ENCODE measurements around the gene EVX1. TPM values are rescaled to one million over a fixed set of nuclear protein-coding genes. Genes with fewer than 3 reads are reported as not detected.

Gene EVX1
- total RNA-seq, 1 experiment from 2014 or later: not detected

DNA sequence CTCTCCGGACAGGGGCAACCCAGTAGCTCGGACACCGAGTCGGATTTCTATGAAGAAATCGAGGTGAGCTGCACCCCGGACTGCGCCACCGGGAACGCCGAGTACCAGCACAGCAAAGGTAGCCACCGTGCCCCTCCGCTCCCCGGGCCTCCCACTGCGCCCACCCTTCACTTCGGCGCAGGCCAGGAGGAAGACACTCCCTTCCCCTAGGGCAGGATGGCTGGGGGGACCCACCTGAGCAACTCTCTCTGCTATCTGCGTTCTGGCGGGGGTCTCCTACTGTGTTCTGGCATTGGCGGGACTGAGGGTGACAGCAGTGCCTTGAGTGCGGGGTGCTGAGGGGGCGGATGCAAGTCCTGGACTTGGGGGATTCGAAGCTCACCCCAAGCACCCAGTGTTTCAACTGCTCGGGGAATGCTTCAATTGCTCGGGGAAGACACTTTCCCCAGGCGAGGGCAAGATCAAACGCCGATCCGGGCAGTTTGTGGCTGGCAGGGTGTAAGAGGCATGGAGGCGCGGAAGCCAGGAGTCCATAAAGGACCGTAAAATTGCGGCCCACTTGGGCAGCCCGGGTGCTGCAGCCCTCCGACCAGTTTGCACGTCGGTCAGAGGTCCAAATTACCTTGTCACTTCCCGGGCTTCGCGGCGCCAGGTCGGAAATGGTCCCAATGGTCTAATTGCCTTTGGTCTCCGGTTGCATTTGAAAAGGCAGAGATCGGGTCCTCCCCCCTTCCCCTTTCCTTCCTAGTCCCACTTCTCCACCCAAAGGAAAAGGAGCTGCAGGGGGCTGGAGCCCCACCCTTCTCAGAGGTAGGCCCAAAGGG lies 950 bp downstream of the EVX1 start:
- in situ Hi-C loops (cut with HindIII; ENCODE audit: low pct_unique_long_range_greater_than_20kb, low sequenced_read_pairs): no loop called here
- DNase-seq (ENCODE audit: low read depth, low spot score): no peak

DNA sequence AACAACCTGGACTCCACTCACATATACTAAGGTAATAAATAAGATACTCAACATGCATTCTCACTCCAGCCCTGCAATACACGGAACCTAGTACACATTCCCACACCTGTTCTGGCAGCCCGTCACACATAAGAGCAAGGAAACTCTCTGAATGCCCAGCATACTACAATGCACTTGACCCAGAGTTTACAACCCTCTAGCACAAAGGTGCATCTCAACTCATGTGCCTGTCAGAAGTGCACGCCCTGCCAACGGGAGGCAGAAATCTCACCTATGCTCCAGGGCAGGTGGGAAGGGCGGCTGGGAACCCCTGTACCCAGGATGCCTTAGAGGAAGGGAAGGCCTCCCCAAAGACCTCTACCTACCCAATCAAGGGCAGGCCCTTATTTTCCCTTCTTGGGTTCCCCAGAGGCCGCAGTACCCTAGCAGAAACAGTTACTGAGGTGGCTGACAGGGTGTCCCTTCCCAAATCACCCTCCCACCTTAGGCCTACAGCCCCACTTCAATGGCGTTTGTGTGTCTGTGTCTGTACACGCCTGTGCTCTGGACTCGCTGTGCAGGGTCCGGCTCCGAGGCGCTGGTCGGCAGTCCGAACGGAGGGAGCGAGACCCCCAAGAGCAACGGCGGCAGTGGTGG lies 2.0 kb downstream of the EVX1 start:
- DNase-seq (ENCODE audit: low read depth, low spot score): no peak
- in situ Hi-C loops (cut with HindIII; ENCODE audit: low pct_unique_long_range_greater_than_20kb, low sequenced_read_pairs): no loop called here

DNA sequence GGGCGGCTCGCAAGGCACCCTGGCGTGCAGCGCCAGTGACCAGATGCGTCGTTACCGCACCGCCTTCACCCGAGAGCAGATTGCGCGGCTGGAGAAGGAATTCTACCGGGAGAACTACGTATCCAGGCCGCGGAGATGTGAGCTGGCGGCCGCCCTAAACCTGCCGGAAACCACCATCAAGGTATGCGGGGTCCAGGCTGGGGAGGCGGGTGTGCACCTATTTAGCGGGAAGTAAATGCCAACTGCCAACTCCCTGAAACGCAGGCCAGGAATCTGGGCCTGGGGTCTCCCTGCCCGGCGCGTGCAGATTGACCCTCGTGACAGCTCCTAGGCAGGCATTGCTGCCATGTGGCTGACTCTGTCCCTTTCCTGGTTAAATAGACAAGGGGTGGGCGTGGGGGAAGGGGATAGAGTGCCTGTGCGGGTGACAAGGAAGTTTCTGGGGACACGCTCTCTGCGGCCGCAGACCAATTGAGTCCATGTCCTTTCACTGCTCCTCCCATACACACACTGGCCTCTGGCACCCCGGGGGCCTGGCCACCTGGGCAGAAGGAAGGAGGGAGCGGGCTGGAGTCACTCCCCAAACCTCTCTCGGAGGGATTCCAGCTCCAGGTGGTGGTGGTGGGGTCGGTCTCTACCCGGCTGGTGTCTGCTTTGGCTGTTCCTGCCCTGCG lies 2.7 kb downstream of the EVX1 start:
- no peak for DNase-seq (ENCODE audit: low read depth, low spot score)
- in situ Hi-C loops (cut with HindIII; ENCODE audit: low pct_unique_long_range_greater_than_20kb, low sequenced_read_pairs): no loop called here

DNA sequence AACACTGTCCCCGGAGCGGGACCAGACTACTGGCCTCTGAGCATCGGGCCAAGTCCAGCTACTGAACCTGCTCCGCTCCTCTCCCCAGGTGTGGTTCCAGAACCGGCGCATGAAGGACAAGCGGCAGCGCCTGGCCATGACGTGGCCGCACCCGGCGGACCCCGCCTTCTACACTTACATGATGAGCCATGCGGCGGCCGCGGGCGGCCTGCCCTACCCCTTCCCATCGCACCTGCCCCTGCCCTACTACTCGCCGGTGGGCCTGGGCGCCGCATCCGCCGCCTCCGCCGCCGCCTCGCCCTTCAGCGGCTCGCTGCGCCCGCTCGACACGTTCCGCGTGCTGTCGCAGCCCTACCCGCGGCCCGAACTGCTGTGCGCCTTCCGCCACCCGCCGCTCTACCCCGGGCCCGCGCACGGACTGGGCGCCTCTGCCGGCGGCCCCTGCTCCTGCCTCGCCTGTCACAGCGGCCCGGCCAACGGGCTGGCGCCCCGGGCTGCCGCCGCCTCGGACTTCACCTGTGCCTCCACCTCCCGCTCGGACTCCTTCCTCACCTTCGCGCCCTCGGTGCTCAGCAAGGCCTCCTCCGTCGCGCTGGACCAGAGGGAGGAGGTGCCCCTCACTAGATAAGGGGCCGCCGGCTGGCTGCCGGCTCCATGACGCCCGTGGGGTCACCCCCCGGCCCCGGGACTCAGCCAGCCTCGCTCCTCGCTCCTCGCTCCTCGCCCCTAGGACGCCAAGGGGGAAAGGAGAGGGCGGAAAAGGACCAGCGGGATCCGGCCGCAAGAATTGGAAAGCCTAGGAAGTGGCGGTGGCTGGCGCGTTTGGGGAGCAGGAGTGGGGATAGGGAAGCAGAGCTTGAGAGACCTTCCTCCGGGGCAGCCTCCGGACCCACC lies 3.4 kb downstream of the EVX1 start:
- no peak for DNase-seq (ENCODE audit: low read depth, low spot score)
- in situ Hi-C loops (cut with HindIII; ENCODE audit: low pct_unique_long_range_greater_than_20kb, low sequenced_read_pairs): no loop called here

DNA sequence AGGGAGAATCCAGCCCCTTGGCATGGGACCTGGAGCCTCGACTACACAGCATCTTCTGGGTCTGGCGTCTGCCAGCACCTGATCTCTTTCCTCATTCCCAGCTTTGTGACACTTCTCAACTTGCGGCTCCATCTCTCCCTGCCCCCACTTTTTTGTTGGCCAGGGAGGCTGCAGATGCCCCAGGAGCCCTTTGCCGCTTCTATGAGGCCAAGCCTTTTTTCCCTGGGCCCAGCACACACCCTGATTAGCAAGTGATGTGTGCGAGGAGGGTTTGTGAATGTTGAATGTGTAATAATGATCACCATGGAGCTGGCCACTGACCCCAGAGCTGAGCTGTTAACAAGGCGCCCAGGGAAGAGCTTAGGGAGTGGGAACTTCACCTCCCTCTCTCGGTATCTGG lies 4.4 kb downstream of the EVX1 start:
- in situ Hi-C loops (cut with HindIII; ENCODE audit: low pct_unique_long_range_greater_than_20kb, low sequenced_read_pairs): no loop called here
- no peak for DNase-seq (ENCODE audit: low read depth, low spot score)

DNA sequence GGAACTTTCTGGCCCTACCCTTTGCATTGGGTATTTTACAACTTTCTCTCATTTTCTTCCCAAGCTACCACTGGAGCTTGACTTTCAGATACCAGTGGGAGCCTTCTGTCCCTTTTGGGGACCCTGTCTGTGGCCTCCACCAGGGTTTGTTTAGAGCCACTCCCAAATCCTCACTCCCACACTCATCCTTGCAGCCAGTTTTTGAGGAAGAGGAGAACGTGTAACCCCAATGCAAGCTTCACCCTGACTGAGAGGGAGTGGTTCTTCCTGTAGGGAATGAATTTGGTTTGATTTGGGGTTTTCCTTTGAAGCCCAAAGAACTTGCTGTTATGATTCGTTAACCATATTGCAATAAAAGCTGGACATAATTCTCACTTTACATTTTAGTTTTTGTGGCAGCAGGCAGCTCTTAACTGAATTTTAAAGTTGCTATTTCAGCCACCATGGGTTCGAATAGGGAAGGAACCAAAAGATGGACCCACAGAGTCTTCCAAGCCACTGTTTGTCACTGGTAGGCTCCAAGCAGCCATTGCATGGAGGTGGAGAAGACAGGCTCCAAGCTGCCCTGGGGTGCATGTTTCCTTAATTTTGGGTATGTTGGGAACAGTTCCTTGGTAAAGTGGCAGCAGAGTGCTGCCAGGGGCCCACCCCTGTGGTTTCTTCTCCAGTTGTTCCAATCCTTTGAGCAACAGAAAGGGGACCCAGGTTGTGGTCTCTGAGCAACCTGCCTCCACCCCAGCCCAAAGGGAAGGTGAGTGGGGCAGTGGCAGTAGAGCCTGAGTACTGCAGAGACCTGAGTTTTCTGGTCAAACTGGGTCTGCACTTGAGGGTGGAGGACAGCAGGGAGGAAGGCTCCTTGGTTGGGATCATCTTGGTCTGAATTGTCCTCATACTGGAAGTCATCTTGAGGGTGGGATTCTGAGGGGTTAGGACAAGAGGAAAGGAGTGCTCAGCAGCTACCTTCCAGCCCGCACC lies 5.1 kb downstream of the EVX1 start:
- in situ Hi-C loops (cut with HindIII; ENCODE audit: low pct_unique_long_range_greater_than_20kb, low sequenced_read_pairs): no loop called here
- DNase-seq (ENCODE audit: low read depth, low spot score): no peak

DNA sequence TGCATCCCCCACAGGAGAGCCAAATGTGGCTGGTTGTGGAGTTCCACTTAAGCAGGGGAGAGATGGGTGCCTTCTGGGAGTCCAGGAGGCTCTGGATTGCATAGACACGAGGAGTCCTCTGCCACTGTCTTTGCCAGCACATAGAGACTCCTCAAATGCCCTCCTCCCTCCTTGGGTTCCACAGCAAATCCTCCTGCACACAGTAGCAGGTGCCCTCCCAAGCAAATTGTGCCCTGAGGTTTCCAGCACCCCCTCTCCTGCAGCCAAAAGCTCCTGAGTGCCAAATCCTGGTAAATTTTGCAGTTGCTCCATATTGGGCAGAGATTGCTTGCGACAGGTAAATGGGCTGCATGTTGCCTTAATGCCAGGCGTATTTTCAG lies 5.8 kb downstream of the EVX1 start:
- no peak for DNase-seq (ENCODE audit: low read depth, low spot score)
- in situ Hi-C loops (cut with HindIII; ENCODE audit: low pct_unique_long_range_greater_than_20kb, low sequenced_read_pairs): no loop called here

DNA sequence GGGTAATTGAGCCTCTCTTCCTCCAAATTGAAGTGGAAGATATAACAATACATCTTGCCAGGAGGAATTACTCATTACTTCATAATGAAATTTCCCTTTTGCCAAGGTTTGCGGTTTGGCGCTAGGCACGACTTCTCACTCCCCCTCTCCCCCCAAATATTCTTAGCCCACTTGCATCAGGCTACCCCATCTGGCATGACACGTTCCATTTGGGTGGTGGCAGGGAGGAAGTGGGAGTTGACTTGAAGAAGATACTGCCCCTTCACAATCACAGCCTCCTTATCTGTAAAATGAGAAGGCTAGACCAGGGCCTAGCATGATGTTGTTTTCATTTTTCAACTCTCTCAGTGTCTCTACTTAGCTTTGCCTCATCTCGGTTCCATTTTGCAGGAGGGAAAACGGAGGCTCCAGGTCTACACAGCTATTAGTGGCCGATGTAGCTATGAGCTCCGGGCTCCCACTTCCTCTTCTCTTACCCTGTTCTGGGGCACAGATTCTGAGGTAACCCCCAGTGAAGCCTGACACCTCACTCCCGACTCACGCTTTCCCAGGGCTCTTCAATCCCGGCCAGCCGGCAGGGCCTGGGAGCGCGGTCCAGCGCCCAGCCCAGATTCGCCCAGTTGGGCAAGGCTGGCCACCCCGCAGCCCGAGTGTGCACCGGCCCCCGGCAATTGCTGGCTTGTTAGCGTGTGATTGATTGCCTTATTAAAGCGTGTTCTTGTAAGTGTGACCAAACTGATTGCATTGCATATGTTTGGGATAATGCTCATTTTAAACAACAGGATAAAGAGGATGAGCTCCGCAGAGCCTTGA lies 6.5 kb downstream of the EVX1 start:
- no peak for DNase-seq (ENCODE audit: low read depth, low spot score)
- in situ Hi-C loops (cut with HindIII; ENCODE audit: low pct_unique_long_range_greater_than_20kb, low sequenced_read_pairs): no loop called here

DNA sequence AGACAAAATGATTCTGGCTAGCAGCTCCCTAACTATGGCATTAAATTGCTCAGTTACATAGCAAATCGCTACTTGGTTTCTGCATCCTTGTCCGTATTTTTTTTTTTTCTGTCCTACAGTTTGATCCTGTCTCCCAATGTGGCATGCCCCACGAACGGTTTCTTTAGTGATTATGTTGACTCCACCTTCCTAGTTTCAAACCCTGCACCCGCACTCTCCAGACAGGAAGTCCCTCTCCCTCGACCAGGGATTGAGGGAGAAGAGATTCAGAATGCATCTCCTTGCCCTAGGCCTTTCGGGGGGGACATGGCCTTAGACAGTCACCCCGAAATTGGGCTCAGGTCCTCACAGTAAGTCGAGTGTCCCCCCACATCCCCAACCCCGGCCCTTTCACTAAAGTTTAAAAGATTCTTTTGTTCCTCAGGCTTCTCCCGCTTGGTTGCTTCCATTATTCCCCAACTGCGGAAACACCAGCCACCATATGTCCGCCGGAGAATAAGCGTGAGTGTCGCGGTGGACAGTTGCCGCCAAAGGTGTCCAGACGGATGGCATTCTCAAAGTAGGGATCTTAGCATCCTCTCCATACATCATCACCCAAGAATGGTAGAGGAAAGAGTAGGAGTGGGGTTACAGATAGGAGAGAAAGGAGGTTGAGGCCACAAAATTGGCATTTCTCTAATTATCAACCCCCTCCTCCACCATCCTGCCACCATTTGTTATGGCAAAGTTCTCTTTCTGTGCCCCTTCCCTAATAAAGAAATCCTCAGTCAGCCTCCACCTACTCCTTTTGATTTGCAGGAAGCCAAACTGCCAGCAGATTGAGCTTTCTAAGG lies 7.3 kb downstream of the EVX1 start:
- DNase-seq (ENCODE audit: low read depth, low spot score): no peak
- in situ Hi-C loops (cut with HindIII; ENCODE audit: low pct_unique_long_range_greater_than_20kb, low sequenced_read_pairs): no loop called here

DNA sequence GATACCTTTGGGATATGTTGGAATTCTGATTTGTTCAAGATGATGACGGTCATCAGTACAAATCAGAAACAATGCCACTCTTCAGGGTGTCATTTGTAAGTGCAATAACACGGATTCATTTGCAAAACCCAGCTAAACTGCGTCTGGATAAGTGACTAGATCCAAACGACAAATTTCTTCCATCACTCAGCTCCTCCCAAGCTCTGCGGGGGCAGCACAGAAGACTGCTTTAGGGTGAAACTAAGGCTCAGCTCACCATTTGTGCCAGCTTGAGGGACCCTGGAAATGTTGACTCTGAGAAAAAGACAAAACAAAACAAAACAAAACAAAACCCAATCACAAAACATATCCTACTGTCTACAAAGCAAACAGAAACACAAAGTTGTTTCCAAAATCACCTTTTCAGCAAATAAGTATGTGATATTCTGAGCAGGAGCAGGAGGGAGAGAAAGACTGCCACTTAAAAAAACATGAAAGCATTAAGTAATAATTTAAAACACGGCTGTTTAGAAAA lies 8.0 kb downstream of the EVX1 start:
- DNase-seq (ENCODE audit: low read depth, low spot score): no peak
- in situ Hi-C loops (cut with HindIII; ENCODE audit: low pct_unique_long_range_greater_than_20kb, low sequenced_read_pairs): no loop called here

DNA sequence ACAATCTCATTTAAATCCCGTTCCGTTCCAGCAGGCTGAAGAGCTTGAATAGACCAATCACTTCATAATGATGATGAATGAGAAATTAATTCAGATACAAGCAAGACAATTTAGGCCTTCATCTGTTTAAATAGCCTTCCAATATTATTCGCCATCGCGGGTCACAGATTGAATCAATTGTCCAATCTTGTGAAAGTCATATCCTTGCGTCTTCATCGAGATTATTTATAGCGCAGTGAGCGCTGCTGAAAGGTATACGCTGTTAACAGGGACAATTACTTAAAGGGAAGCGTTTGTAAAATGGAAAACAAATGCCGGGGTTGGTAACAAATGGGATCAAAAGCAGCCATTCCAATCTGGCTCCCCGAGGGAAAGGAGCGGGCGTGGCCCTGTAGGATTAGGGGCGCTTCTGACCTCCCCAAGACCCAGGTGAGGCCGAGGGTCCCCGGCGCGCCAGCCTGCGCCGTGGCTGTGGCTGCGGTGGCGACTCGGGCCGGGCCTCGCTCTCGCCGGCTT lies 8.6 kb downstream of the EVX1 start:
- no peak for DNase-seq (ENCODE audit: low read depth, low spot score)
- in situ Hi-C loops (cut with HindIII; ENCODE audit: low pct_unique_long_range_greater_than_20kb, low sequenced_read_pairs): no loop called here

DNA sequence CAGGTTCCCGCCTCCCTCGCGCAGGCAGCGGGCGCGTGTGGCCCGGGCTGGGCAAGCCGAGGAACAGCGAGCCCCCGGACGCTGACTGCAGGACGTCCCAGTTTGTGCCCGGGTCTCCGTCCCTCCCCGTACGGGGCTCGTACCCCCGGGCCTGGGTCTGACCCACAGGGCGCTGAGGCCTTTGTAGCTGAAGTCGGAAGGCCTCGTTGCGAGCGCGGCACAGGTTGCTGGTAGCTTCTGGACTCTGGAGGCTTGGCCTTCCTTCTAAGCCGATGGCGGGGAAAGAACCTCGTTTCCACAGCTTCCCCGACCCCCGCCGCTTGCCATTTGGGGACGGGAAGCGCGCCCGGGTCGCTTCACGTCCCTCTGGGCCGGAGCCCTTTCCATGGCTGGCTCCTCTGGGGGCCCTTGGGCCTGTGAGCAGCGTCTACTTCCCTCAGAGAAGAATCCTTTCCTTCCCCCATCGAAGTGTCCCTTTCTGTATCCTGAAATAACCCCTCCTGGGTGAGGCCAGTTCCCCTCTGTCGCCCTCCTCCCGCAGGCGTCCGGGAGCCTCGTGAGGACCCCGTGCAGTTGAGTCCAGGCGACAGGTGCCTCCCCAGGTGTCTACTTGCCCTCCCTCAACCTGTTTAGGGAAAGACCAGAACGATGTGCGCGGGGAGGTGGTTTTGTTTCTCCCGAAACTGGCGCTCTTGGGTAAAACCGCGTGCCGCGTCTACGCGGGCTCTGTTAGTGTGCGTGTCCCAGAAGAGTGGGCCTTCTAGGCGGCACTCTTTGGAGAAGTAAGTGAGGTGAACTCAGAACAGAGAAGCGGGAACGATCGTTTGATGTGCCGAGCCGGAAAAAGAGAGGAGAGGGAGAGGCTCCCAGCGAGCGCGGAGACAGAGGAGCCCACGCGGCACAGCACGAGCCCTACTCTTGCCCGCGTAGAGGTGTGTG lies 9.3 kb downstream of the EVX1 start:
- in situ Hi-C loops (cut with HindIII; ENCODE audit: low pct_unique_long_range_greater_than_20kb, low sequenced_read_pairs): no loop called here
- no peak for DNase-seq (ENCODE audit: low read depth, low spot score)

DNA sequence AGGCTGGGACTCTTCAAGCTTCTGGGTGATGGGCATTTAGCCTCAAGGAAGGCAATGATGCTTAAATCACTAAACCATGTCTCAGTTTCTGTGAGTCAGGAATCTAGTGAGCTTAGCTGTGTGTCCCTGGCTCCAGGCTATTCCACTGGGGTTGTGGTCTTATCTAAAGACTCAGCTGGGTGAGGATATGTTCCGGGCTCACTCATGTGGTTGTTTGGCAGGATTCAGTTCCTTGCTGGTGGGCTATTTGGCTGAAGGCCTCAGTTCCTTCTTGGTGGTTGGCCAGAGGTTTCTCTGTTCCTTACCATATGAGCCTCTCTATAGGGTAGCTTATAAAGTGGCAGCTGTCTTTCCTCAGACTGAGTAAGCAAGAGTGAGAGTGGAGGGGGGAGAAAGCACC lies 12.0 kb downstream of the EVX1 start:
- in situ Hi-C loops (cut with HindIII; ENCODE audit: low pct_unique_long_range_greater_than_20kb, low sequenced_read_pairs): no loop called here
- DNase-seq (ENCODE audit: low read depth, low spot score): no peak

DNA sequence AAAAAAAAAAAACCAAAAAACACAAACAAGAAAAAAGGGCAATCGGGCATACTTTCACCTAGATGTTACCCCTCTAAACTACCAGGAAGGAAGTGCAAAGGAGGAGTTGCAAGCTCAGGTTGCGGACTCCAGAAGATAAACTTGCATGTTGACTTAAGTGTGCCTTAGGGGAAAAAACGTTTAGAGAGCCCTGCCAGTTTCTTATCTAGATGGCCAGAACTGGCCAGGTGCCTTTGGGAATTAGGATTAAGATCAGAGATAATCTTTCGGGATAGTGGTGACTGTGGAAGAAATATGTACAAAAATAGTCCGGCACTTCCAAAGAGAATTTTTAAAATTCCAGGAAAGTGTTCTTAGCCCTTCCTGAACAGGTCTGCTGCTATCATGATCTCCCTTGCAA lies 17.6 kb downstream of the EVX1 start:
- DNase-seq (ENCODE audit: low read depth, low spot score): no peak
- in situ Hi-C loops (cut with HindIII; ENCODE audit: low pct_unique_long_range_greater_than_20kb, low sequenced_read_pairs): no loop called here

Data from SK-MEL-5 (cell line).